Astrocyte (in vitro differentiated cells and primary cell): Measurements from ENCODE around the gene PSMB9. TPM values are rescaled to one million over a fixed set of nuclear protein-coding genes. Genes with fewer than 3 reads are reported as not detected.

Experiments
- DNase-seq: peaks from one replicate; pipeline ENCODE4 v3.0.0-alpha.2; 2010; ENCODE audit warnings: low read depth
- FAIRE-seq: peaks from 2 replicates; lab custom pipeline; 2011; peaks lifted over from hg19 to GRCh38; lab: Jason Lieb, UNC
- H2AFZ ChIP-seq: 2 replicates; pipeline ENCODE4 v1.6.0; 2012; ENCODE audit warnings: low read depth, low read length, inconsistent platforms
- H3K27ac ChIP-seq: 2 replicates; pipeline ENCODE4 v1.5.1; 2011; ENCODE audit warnings: low read depth, low read length, inconsistent platforms
- H3K27me3 ChIP-seq: 2 replicates; pipeline ENCODE4 v1.6.0; 2011; ENCODE audit warnings: low read length, inconsistent platforms; ENCODE audit not compliant: insufficient read depth
- H3K36me3 ChIP-seq: 2 replicates; pipeline ENCODE4 v1.5.1; 2011; ENCODE audit warnings: low read length, inconsistent platforms; ENCODE audit not compliant: insufficient read depth
- H3K4me1 ChIP-seq: 2 replicates; pipeline ENCODE4 v1.5.1; 2011; ENCODE audit warnings: low read length, inconsistent platforms; ENCODE audit not compliant: insufficient read depth
- H3K4me2 ChIP-seq: 2 replicates; pipeline ENCODE4 v1.6.0; 2012; ENCODE audit warnings: low read length, inconsistent platforms
- H3K4me3 ChIP-seq: 2 replicates; pipeline ENCODE4 v1.5.1; 2011; ENCODE audit warnings: low read depth, mild to moderate bottlenecking, low read length, inconsistent platforms; ENCODE audit not compliant: insufficient read depth
- H3K79me2 ChIP-seq: 2 replicates; pipeline ENCODE4 v1.6.0; 2012; ENCODE audit warnings: mild to moderate bottlenecking, low read length, inconsistent platforms; ENCODE audit not compliant: insufficient read depth
- H3K9ac ChIP-seq: 2 replicates; pipeline ENCODE4 v1.6.0; 2012; ENCODE audit warnings: mild to moderate bottlenecking, low read length, inconsistent platforms
- H3K9me3 ChIP-seq: 2 replicates; pipeline ENCODE4 v1.5.1; 2012; ENCODE audit warnings: low read depth, mild to moderate bottlenecking, low read length, inconsistent platforms; ENCODE audit not compliant: insufficient read depth
- H4K20me1 ChIP-seq: 2 replicates; pipeline ENCODE4 v1.6.0; 2012; ENCODE audit warnings: low read length, inconsistent platforms; ENCODE audit not compliant: insufficient read depth
- H3K27ac Mint-ChIP-seq: one replicate; pipeline ENCODE4 v1.8.0; 2021; ENCODE audit warnings: mild to moderate bottlenecking, mixed read lengths; ENCODE audit not compliant: unreplicated experiment
- H3K27me3 Mint-ChIP-seq: one replicate; pipeline ENCODE4 v1.8.0; 2021; ENCODE audit warnings: low read depth, mixed read lengths; ENCODE audit not compliant: unreplicated experiment
- H3K36me3 Mint-ChIP-seq: one replicate; pipeline ENCODE4 v1.8.0; 2021; ENCODE audit warnings: low read depth, mixed read lengths; ENCODE audit not compliant: unreplicated experiment
- H3K4me1 Mint-ChIP-seq: one replicate; pipeline ENCODE4 v1.8.0; 2021; ENCODE audit warnings: low read depth, mixed read lengths; ENCODE audit not compliant: unreplicated experiment
- H3K4me3 Mint-ChIP-seq: one replicate; pipeline ENCODE4 v1.8.0; 2021; ENCODE audit warnings: mild to moderate bottlenecking, moderate library complexity, mixed read lengths; ENCODE audit not compliant: unreplicated experiment
- H3K9me3 Mint-ChIP-seq: one replicate; pipeline ENCODE4 v1.8.0; 2021; ENCODE audit warnings: mild to moderate bottlenecking, mixed read lengths; ENCODE audit not compliant: unreplicated experiment
- CTCF ChIP-seq: IDR thresholded peaks from 2 replicates; pipeline ENCODE4 v1.5.1; 2011; ENCODE audit warnings: low read depth, mild to moderate bottlenecking, inconsistent platforms, low read length, moderate library complexity; ENCODE audit not compliant: insufficient read depth
- EZH2 ChIP-seq: IDR thresholded peaks from 2 replicates; pipeline ENCODE4 v1.6.1; 2012; ENCODE audit warnings: mild to moderate bottlenecking, low read length, inconsistent platforms; ENCODE audit not compliant: insufficient read depth
- total RNA-seq: library from RNA; stranded (reverse); gene quantifications from 2 replicates; pipeline ENCODE4 v1.2.1, GENCODE V29; 2021

The PSMB9 gene
- total RNA-seq, 1 donor from 2014 or later: 34.1 TPM

- H3K4me3 ChIP-seq: no peak overlapping the region
- FAIRE-seq (no peak), DNase-seq (no peak)
- H3K4me2 ChIP-seq: no peak overlapping the region
- no peaks in the 10 kb centered on the region for H3K4me1 ChIP-seq
- H3K27ac ChIP-seq: no peak overlapping the region
- H3K9me3 ChIP-seq: no peaks in the 10 kb centered on the region
- H3K4me1 Mint-ChIP-seq: peaks cover 18% of the 10 kb centered on the region
- H3K36me3 Mint-ChIP-seq: peaks cover 48% of the 10 kb centered on the region
- TF ChIP-seq CTCF (no peak), EZH2 (no peak)
- H3K27me3 Mint-ChIP-seq: no peaks in the 10 kb centered on the region
- H3K79me2 ChIP-seq: no peaks in the 10 kb centered on the region
- no peaks in the 10 kb centered on the region for H3K9me3 Mint-ChIP-seq
- no peaks in the 10 kb centered on the region for H3K27me3 ChIP-seq
- no peak overlapping the region for H2AFZ ChIP-seq
- no peak overlapping the region for H3K9ac ChIP-seq
- no peaks in the 10 kb centered on the region for H4K20me1 ChIP-seq
- peaks cover 6% of the 10 kb centered on the region for H3K36me3 ChIP-seq
- no peak overlapping the region for H3K4me3 Mint-ChIP-seq
- H3K27ac Mint-ChIP-seq: no peak overlapping the region
These were observed 23.1 kb upstream of the PSMB9 start for GRCh38 chr6:32830936-32831335.

DNA sequence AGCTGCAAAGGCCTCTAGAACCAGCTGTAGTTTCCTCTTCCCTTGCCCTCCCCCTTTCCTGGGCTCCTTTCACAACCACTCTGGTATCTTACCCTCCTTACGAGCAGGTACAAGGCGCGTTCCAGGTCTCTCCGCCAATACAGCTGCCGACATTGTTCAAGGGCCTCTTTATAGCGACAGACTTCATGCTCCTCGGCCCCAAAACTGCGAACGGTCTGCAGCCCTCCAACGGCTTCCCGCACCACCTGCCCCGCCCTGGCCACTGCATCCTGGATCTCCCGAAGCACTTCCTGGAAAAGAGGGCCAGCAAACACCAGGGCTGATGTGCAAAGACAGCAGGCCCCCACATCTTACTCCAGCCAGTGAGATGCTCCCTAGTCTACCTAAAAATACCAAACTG, 21.5 kb upstream of the PSMB9 start:
- H3K27ac Mint-ChIP-seq: no peak overlapping the region
- H3K9me3 Mint-ChIP-seq: no peaks in the 10 kb centered on the region
- peaks cover 46% of the 10 kb centered on the region for H3K36me3 Mint-ChIP-seq
- Histone ChIP-seq H3K9me3 (no peaks in the 10 kb centered on the region), H4K20me1 (peaks cover 8% of the 10 kb centered on the region), H3K4me3 (no peak overlapping the region), H3K79me2 (peaks cover 6% of the 10 kb centered on the region), H3K27ac (no peak overlapping the region), H2AFZ (no peak overlapping the region), H3K9ac (no peak overlapping the region), H3K36me3 (peaks cover 4% of the 10 kb centered on the region), H3K4me1 (peaks cover 5% of the 10 kb centered on the region), H3K27me3 (no peaks in the 10 kb centered on the region), H3K4me2 (no peak overlapping the region)
- no peak overlapping the region for H3K4me3 Mint-ChIP-seq
- no peak for TF ChIP-seq EZH2
- DNase-seq: no peak
- FAIRE-seq: no peak
- H3K27me3 Mint-ChIP-seq: no peaks in the 10 kb centered on the region
- peaks cover 19% of the 10 kb centered on the region for H3K4me1 Mint-ChIP-seq

DNA sequence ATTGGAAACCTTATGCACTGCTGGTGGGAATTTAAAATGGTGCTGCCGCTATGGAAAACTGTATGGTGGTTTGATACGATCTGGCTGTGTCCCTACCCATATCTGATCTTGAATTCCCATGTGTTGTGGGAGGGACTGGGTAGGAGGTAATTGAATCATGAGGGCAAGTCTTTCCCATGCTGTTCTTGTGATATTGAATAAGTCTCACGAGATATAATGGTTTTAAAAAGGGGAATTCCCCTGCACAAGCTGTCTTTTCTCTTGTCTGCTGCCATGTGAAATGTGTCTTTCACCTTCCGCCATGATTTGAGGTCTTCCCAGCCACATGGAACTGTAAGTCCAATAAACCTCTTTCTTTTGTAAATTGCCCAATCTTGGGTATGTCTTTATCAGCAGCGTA, 20.3 kb upstream of the PSMB9 start:
- no peaks in the 10 kb centered on the region for H3K36me3 ChIP-seq

More for the DNA sequence above, 20.3 kb upstream of the PSMB9 start:
- DNase-seq: no peak
- Histone ChIP-seq H3K79me2 (peaks cover 9% of the 10 kb centered on the region), H3K9me3 (no peaks in the 10 kb centered on the region), H3K27me3 (no peaks in the 10 kb centered on the region), H3K4me3 (no peak overlapping the region), H3K4me1 (peaks cover 10% of the 10 kb centered on the region), H3K9ac (no peak overlapping the region), H3K27ac (no peak overlapping the region), H2AFZ (no peak overlapping the region), H3K4me2 (no peak overlapping the region), H4K20me1 (peaks cover 8% of the 10 kb centered on the region)
- H3K36me3 Mint-ChIP-seq: peaks cover 45% of the 10 kb centered on the region
- no peak overlapping the region for H3K27ac Mint-ChIP-seq
- H3K9me3 Mint-ChIP-seq: no peaks in the 10 kb centered on the region
- FAIRE-seq: no peak
- peaks cover 19% of the 10 kb centered on the region for H3K4me1 Mint-ChIP-seq
- TF ChIP-seq CTCF (no peak), EZH2 (no peak)
- H3K4me3 Mint-ChIP-seq: no peak overlapping the region
- H3K27me3 Mint-ChIP-seq: no peaks in the 10 kb centered on the region
